B cell (primary cell): Measurements from ENCODE around the gene INTS7.

Experiments
- EZH2 ChIP-seq: IDR thresholded peaks from 2 replicates; pipeline ENCODE4 v1.6.1; 2012; ENCODE audit warnings: borderline replicate concordance, low read depth, mild to moderate bottlenecking, moderate library complexity, low read length; ENCODE audit not compliant: insufficient read depth, poor library complexity, severe bottlenecking
- TF ChIP-seq, protein P1 (sequence below): fragments of 200-600 bp; IDR thresholded peaks from one replicate; pipeline ENCODE4 v1.8.0; 2022; ENCODE audit warnings: antibody characterized with exemption, mild to moderate bottlenecking

DNA sequence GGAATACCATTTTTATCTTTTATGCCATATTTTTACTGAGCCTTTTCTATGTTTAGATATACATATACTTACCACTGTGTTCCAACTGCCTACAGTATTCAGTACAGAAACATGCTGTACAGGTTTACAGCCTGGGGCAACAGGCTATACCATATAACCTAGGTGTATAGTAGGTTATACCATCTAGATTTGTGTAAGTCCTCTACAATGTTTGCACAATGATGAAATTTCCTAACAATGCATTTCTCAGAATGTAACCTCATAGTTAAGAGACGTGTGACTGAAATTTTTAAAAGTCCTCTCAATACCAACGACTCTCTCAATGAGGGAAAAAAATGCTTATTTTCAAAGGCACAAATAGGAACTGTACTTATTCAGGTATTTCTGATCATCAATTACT, 21.7 kb downstream of the INTS7 start:
- TF ChIP-seq, protein P1, sequence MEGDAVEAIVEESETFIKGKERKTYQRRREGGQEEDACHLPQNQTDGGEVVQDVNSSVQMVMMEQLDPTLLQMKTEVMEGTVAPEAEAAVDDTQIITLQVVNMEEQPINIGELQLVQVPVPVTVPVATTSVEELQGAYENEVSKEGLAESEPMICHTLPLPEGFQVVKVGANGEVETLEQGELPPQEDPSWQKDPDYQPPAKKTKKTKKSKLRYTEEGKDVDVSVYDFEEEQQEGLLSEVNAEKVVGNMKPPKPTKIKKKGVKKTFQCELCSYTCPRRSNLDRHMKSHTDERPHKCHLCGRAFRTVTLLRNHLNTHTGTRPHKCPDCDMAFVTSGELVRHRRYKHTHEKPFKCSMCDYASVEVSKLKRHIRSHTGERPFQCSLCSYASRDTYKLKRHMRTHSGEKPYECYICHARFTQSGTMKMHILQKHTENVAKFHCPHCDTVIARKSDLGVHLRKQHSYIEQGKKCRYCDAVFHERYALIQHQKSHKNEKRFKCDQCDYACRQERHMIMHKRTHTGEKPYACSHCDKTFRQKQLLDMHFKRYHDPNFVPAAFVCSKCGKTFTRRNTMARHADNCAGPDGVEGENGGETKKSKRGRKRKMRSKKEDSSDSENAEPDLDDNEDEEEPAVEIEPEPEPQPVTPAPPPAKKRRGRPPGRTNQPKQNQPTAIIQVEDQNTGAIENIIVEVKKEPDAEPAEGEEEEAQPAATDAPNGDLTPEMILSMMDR = no peak
- no peak for TF ChIP-seq EZH2
